ENCODE data around the gene ZNF561.

The ZNF561 gene

GRCh38 chr19:9570255-9570654 is 50.8 kb downstream of the ZNF561 start:
- DNase-seq: no peak

DNA sequence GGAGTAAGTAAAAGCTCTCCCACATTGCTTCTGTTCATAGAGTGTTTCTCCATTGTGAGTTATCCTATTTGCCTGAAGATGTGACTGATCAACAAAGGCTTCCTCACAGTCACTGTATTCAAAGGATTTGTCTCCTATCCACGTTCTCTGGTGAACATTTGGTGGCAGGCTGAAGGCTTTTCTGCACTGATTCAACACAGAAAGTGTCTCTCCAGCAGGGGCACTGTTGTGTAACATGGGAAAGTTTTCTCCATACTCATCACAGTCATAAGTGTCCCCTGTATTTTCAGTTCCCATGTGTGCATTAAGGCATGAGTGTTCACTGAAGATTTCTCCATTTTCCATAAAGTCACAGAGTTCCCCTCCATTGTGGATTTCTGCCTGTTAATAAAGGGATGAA is 54.3 kb downstream of the ZNF561 start:
- no peak for DNase-seq

DNA sequence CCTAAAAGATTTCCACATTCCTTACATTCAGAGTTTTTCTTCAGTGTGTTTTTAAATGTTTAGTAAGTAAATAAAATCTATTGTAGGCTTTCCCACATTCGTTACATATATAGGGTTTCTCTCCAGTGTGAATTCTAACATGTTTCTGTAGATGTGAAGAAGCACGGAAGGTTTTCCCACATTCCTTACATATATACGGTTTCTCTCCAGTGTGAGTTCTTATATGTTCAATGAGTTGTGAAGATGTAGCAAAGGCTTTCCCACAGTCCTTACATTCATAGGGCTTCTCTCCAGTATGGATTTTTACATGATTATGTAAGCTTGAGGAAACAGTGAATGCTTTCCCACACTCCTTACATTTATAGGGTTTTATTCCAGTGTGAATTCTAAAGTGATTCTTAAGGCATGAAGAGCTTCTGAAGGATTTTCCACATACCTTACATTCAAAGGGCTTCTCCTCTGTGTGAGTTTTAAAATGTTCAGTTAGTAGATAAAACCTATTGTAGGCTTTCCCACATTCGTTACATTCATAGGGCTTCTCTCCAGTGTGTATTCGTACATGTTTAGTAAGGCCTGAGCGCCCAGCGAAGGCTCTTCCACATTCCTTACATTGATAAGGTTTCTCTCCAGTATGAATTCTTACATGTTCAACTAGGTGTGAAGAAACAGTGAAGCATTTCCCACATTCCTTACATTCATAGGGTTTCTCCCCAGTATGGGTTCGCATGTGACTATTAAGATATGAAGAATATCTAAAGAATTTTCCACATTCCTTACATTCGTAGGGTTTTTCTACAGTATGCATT is 54.9 kb downstream of the ZNF561 start:
- DNase-seq: no peak
